Smooth muscle cell (in vitro differentiated cells): ENCODE results near the gene GABRG3. TPM values are rescaled to one million over a fixed set of nuclear protein-coding genes. Genes with fewer than 3 reads are reported as not detected.

Experiments
- DNase-seq: peaks from one replicate; lab custom pipeline; 2025; ENCODE audit not compliant: unreplicated experiment; lab: John Stamatoyannopoulos, UW
- H2AFZ ChIP-seq: fragments of 200-600 bp; sonication (generic); 2 replicates; pipeline ENCODE4 v1.6.0; 2016; ENCODE audit warnings: antibody characterized with exemption, low read depth, mild to moderate bottlenecking
- H3F3A ChIP-seq: fragments of 200-600 bp; sonication (generic); 2 replicates; pipeline ENCODE4 v1.6.0; 2017; ENCODE audit warnings: antibody characterized with exemption, low read depth
- H3K27ac ChIP-seq: fragments of 200-600 bp; sonication (generic); 2 replicates; pipeline ENCODE4 v1.5.1; 2016; ENCODE audit warnings: low read depth, mild to moderate bottlenecking
- H3K27me3 ChIP-seq: fragments of 200-600 bp; sonication (generic); 2 replicates; pipeline ENCODE4 v1.6.1; 2016; ENCODE audit warnings: low read depth, mild to moderate bottlenecking
- H3K36me3 ChIP-seq: fragments of 200-600 bp; sonication (generic); 2 replicates; pipeline ENCODE4 v1.5.1; 2016; ENCODE audit warnings: low read depth
- H3K4me1 ChIP-seq: fragments of 200-600 bp; sonication (generic); 2 replicates; pipeline ENCODE4 v1.5.1; 2016; ENCODE audit warnings: low read depth
- H3K4me2 ChIP-seq: fragments of 200-600 bp; sonication (generic); 2 replicates; pipeline ENCODE4 v1.6.0; 2016; ENCODE audit warnings: mild to moderate bottlenecking
- H3K4me3 ChIP-seq: fragments of 200-600 bp; sonication (generic); 2 replicates; pipeline ENCODE4 v1.5.1; 2016; ENCODE audit warnings: mild to moderate bottlenecking
- H3K79me2 ChIP-seq: fragments of 200-600 bp; sonication (generic); 2 replicates; pipeline ENCODE4 v1.6.0; 2016; ENCODE audit warnings: low read depth, mild to moderate bottlenecking
- H3K9ac ChIP-seq: fragments of 200-600 bp; sonication (generic); 2 replicates; pipeline ENCODE4 v1.6.0; 2016; ENCODE audit warnings: low read depth
- H3K9me3 ChIP-seq: fragments of 200-600 bp; sonication (generic); replicated peaks from 2 replicates; pipeline ENCODE4 v1.5.1; 2016; ENCODE audit warnings: low read depth
- H4K20me1 ChIP-seq: fragments of 200-600 bp; sonication (generic); 2 replicates; pipeline ENCODE4 v1.6.0; 2016; ENCODE audit warnings: low read depth
- CTCF ChIP-seq: fragments of 200-600 bp; sonication (generic); IDR thresholded peaks from 2 replicates; pipeline ENCODE4 v1.5.1; 2017; ENCODE audit warnings: borderline replicate concordance, mild to moderate bottlenecking, antibody characterized with exemption; ENCODE audit not compliant: insufficient read depth, poor library complexity, severe bottlenecking
- WGBS: methylation state at CpG from one replicate; pipeline ENCODE4 v1.1.7; 2016; ENCODE audit warnings: low lambda C conversion rate; 5-methylcytosine and 5-hydroxymethylcytosine counted together
- polyA plus RNA-seq: library from polyadenylated mRNA; unstranded; fragments of >200 nt; fragmentation: Nextera tagmentation; extraction: Ambion mirVana; gene quantifications from 2 replicates; pipeline ENCODE4 v1.2.1, GENCODE V29; 2016
- total RNA-seq: library from RNA; depleted of rRNA; stranded (reverse); fragments of >200 nt; gene quantifications from 2 replicates; pipeline ENCODE4 v1.2.3, GENCODE V29; 2014

GABRG3 gene
- total and polyA plus RNA-seq, 2 experiments from 2014 or later: under 0.01 TPM; not detected in 1

GRCh38 chr15:27135151-27135550, 164.2 kb downstream of the GABRG3 start:
- no peaks in the 10 kb centered on the region for H3F3A ChIP-seq
- H3K4me1 ChIP-seq: no peaks in the 10 kb centered on the region
- TF ChIP-seq CTCF: no peak
- H3K4me3 ChIP-seq: no peak overlapping the region
- no peaks in the 10 kb centered on the region for H4K20me1 ChIP-seq
- 96% methylated on average over 1 of the region's 1 CpG for WGBS
- H3K27me3 ChIP-seq: no peaks in the 10 kb centered on the region
- H2AFZ ChIP-seq: no peak overlapping the region
- no peak overlapping the region for H3K9ac ChIP-seq
- H3K9me3 ChIP-seq: no peaks in the 10 kb centered on the region
- no peak overlapping the region for H3K27ac ChIP-seq
- no peaks in the 10 kb centered on the region for H3K36me3 ChIP-seq
- no peaks in the 10 kb centered on the region for H3K79me2 ChIP-seq
- no peak overlapping the region for H3K4me2 ChIP-seq
- no peak for DNase-seq

GRCh38 chr15:27137127-27137526, 166.1 kb downstream of the GABRG3 start:
- 65% methylated on average over 5 of the region's 5 CpGs for WGBS
- no peak overlapping the region for H3K27ac ChIP-seq
- H3K9ac ChIP-seq: no peak overlapping the region
- no peaks in the 10 kb centered on the region for H3K4me1 ChIP-seq
- no peak overlapping the region for H3K4me2 ChIP-seq
- H3K27me3 ChIP-seq: no peaks in the 10 kb centered on the region
- no peak overlapping the region for H3K4me3 ChIP-seq
- no peaks in the 10 kb centered on the region for H3F3A ChIP-seq
- no peaks in the 10 kb centered on the region for H3K36me3 ChIP-seq
- H2AFZ ChIP-seq: no peak overlapping the region
- H4K20me1 ChIP-seq: no peaks in the 10 kb centered on the region
- no peaks in the 10 kb centered on the region for H3K79me2 ChIP-seq
- H3K9me3 ChIP-seq: no peaks in the 10 kb centered on the region
- DNase-seq: no peak
- TF ChIP-seq CTCF: no peak

GRCh38 chr15:27165590-27165989, 194.6 kb downstream of the GABRG3 start:
- no peak for TF ChIP-seq CTCF
- no peaks in the 10 kb centered on the region for H3K4me1 ChIP-seq
- no peak overlapping the region for H3K4me2 ChIP-seq
- H3F3A ChIP-seq: no peaks in the 10 kb centered on the region
- H3K4me3 ChIP-seq: no peak overlapping the region
- H2AFZ ChIP-seq: no peak overlapping the region
- DNase-seq: no peak
- no peaks in the 10 kb centered on the region for H3K79me2 ChIP-seq
- H3K36me3 ChIP-seq: no peaks in the 10 kb centered on the region
- H3K27ac ChIP-seq: no peak overlapping the region
- WGBS: 81% methylated on average over 1 of the region's 1 CpG
- H3K9me3 ChIP-seq: no peaks in the 10 kb centered on the region
- H3K27me3 ChIP-seq: no peaks in the 10 kb centered on the region
- H4K20me1 ChIP-seq: no peaks in the 10 kb centered on the region
- H3K9ac ChIP-seq: no peak overlapping the region

- no peak overlapping the region for H2AFZ ChIP-seq
- 77% methylated on average over 4 of the region's 4 CpGs for WGBS
- H3F3A ChIP-seq: no peaks in the 10 kb centered on the region
- H3K4me2 ChIP-seq: no peak overlapping the region
- H3K27me3 ChIP-seq: no peaks in the 10 kb centered on the region
- no peak overlapping the region for H3K9ac ChIP-seq
- no peaks in the 10 kb centered on the region for H4K20me1 ChIP-seq
- DNase-seq: no peak
- no peaks in the 10 kb centered on the region for H3K9me3 ChIP-seq
- no peaks in the 10 kb centered on the region for H3K4me1 ChIP-seq
- H3K27ac ChIP-seq: no peak overlapping the region
- no peak overlapping the region for H3K4me3 ChIP-seq
- H3K36me3 ChIP-seq: no peaks in the 10 kb centered on the region
- TF ChIP-seq CTCF: no peak
- H3K79me2 ChIP-seq: no peaks in the 10 kb centered on the region
Observed at GRCh38 chr15:27166917-27167316, 195.9 kb downstream of the GABRG3 start.
